Dedifferentiated amniotic fluid mesenchymal stem cell (primary cell): Measurements from ENCODE around the gene POLE3.
"Not testable (repeated sequence)": the region's sequence is repeated elsewhere in the genome, so short reads cannot be mapped to it uniquely, and the experiment has no call there.

Experiments used
- DNase-seq: peaks from one replicate; pipeline ENCODE4 v3.0.0-alpha.2; 2016; ENCODE audit errors: extremely low spot score

The POLE3 gene

GRCh38 chr9:113376634-113377567, 33.6 kb downstream of the POLE3 start, which contains the start of gene HDHD3:
HDHD3 (minus strand) TSS chr9:113376986; CDS start chr9:113374354, 2,632 bp downstream.
- DNase-seq, result peak; percentile 37

- no peak for DNase-seq
These were observed 35.1 kb downstream of the POLE3 start for GRCh38 chr9:113375057-113376023.

DNA sequence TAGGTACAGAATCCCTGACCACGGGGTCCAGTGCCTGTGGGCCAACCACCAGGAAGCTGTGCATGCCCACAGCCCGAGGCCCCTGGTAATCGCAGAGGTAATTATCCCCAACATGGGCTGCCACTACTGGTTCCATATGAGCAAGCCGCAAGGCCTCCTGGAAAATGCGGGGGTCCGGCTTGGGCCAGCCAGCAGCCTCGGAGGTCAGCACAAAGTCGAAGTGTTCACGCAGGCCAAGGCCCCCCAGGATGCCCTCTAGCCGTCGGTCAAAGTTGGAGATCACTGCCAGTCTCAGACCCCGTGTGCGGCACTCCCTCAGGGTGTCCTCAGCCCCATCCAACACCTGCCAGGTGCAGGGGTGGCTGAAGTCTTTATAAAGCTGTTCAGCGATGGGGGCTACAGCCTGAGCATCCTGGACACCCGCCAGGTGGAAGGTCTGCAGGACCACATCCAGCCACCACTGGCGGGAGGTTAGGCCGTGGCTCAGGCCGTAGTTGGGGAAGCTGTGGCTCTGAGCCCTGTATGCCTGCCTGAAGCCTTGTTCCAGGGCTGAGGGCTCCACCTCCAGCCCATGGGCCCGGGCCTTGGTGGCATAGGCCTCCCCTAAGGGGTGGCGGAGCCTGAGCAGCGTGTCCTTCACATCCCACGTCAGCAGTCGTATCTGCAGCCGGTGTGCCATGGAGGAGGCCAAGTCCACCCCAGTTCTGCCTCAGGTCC, 36.6 kb downstream of the POLE3 start:
- no peak for DNase-seq

DNA sequence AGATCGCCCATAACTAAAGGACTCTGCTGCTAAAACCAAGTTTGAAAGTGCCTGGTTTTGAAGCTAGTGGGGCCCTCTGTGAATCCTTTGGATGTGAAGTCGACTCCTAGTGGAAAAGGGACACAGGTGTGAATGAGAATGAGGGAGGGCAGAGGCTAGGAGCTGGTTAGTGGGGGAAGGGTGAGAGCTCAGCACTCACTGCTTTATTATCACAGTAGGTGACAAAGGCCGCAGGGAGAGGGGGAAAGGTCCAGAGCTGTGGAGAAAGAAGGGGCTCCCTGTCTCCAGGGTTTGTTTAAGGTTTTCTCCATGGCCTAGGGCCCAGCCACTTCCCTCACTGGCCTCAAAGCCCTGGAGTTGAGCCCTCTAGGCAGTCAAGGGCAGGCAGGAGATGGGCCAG, 37.2 kb downstream of the POLE3 start:
- no peak for DNase-seq

DNA sequence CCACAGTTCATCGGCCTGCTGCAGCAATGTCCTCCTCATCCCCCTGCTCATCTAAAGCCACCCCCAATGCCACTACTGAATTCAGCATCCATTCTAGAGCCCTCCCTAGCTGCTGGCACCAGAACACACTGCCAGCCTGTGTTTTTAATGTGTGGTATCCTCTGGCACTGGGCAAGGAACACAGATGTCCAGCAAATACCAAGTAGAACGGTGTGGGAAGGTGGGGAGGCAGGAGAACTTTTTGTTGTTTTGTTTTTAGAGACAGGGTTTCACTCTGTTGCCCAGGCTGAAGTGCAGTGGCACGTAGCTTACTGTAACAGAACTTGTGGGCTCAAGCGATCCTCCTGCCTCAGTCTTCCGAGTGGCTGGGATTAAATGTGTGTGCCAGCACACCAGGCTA, 38.4 kb downstream of the POLE3 start:
- DNase-seq, result no peak

GRCh38 chr9:113370806-113371325, 39.6 kb downstream of the POLE3 start:
- DNase-seq, result no peak

GRCh38 chr9:113369855-113370140, 40.7 kb downstream of the POLE3 start:
- DNase-seq, result no peak

- no peak for DNase-seq
These were observed 41.3 kb downstream of the POLE3 start for GRCh38 chr9:113368982-113369854.

DNA sequence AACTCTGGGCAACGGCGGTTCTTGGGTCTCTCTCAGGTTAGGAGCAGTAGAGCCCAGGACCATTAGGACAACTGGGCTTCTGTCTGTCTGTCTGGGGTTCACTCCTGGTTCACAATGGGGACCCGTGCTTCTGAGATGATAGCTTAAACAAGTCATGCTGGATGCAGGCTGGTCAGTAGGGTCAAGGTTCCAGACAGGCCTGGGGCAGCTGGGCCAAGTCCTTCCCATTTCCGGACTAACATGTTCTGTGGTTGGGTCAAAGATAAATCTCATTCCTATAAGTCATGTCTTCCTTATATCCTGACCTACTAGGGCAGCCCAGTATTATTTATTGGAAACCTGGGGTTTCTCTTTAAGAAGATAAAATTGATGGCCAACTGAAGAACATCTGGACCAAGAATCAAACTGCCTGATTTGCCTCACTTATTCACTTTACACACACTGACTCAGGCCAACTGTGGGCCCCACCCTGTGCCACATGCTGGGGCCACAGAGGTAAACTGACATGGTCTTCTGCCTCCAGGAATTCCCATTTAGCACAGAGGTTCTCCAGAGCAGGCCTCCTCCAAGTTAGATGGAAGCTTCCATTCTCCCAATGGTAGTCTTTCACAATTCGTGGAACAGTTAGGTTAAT, 42.0 kb downstream of the POLE3 start:
- DNase-seq, result no peak

DNA sequence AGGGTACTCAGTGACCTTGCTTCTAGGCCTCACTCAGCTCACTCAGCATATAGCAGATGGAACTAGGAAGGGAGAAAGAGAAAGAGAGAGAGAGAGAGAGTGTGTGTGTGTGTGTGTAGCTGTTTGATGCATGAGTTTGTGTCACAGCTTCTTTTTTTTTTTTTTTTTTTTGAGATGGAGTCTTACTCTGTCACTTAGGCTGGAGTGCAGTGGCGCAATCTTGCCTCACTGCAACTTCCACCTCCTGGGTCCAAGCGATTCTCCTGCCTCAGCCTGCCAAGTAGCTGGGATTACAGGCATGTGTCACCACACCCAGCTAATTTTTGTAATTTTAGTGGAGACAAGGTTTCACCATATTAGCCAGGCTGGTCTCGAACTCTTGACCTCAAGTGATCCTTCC, 44.8 kb downstream of the POLE3 start:
- DNase-seq, result not testable (repeated sequence)

- no peak for DNase-seq
These were observed 45.5 kb downstream of the POLE3 start for GRCh38 chr9:113364951-113365350.

DNA sequence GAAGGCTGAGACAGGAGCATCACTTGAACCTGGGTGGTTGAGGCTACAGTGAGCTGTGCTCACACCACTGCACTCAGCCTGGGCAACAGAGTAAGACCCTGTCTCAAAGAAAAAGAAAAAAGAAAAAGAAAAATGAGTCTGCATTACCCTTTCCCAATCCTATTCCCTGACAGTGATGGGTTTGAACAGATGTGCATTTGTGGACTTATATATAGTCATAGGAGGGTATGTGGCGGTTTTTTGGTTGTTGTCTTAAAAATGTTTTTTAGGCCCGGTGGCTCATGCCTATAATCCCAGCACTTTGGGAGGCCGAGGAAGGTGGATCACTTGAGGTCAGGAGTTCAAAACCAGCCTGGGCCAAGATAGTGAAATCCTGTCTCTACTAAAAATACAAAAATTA, 47.1 kb downstream of the POLE3 start:
- no peak for DNase-seq

DNA sequence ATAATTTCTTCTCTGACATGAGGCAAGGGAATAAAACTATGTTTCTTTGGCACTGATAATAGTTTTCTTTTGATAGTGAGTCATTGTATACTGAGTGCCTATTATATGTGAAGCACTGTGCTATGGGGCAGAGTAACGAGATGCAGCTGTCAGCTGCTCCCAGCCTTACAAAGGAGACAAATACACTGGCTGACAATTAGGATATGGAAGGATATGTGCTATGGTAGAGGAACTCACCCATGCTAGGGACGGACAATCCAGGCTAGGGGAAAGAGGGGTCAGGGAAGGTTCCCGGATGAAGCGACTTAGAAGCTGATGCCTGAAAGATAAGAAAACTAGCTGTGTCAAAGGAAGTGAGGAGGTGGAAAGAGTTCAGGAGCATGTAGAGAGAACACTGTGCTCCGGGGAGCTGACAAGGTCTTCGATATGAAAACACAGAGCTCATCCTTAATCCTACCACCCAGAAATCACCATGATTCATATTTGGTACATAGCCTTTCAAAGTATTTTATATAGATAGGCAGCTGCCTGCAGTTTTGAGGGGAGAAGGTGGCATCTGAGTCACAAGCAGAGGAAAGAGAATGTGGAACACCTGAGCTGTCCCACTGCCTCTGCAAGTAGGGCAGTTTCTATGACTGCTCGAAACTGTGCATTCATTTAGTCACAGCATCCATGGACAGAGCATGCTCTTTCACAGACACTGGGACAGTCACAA, 49.0 kb downstream of the POLE3 start:
- no peak for DNase-seq

DNA sequence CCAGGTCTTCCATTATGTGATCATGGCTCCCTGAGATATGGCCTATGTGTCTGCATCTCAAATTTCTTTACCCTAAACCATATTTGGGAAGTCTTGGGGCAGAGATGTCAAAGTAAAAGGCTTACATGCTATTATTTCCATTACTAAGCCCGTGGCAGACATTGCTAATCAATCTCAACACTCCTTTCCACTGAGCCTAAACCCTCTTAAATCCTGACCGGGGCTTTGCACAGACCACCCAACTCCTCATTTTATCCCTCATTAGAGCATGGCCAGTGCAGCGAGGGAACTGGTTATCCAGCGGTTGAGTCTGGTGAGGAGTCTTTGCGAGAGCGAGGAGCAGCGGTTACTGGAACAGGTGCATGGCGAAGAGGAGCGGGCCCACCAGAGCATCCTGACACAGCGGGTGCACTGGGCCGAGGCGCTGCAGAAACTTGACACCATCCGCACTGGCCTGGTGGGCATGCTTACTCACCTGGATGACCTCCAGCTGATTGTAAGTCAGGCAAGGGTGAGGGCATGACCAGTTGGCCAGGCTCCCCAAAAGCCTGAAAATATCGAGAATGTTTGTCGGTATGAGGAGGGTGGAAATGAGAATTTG, 50.1 kb downstream of the POLE3 start:
- no peak for DNase-seq

DNA sequence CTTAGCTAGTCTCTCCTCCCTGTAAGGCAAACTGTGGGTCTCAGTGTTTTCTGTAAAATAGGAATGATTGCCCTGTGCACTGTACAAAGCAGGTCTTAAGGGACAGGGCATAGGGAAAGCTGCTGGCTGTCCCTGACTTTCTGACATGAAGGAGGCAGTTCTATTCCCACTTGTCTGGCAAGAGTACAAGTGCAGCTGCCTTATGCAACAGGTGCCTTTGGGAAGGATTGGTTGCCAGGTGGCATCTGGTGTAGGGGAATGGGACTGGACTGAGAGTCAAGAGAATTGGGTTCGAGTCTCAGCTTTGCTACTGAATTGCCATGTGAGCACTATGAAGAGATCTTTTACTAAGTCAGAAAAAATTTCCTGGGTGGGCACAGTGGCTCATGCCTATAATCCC, 51.1 kb downstream of the POLE3 start:
- DNase-seq, result no peak
